ENCODE measurements around the gene TXNDC17. TPM values are rescaled to one million over a fixed set of nuclear protein-coding genes. Genes with fewer than 3 reads are reported as not detected.
"Not testable (repeated sequence)": the region's sequence is repeated elsewhere in the genome, so short reads cannot be mapped to it uniquely, and the experiment has no call there.

TXNDC17 gene
- polyA plus RNA-seq, 1 donor: 52.7 TPM

GRCh38 chr17:6660101-6660500 is 19.2 kb downstream of the TXNDC17 start:
- no peak for DNase-seq (ENCODE audit: low read depth)

- no peak for DNase-seq (ENCODE audit: low read depth)
These were observed 20.1 kb downstream of the TXNDC17 start for GRCh38 chr17:6660805-6661463.

DNA sequence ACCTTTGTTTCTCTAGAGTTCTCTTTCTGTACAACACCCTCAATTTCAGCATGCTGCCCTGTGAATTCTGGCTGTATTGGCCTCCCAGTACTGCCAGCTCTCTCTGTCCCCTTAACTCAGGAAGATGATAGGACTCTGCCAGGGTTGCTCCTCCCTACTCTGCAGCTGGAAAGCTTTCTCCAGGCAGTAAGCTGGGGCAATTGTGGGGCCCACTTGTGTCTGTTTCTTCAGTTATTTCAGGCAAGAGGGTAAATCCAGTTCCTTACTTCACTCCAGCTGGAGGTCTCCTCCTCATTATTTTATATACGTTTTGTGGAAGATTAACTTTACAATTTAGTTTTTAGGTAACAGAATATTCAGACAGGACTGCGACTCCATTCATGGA is 20.6 kb downstream of the TXNDC17 start:
- no peak for DNase-seq (ENCODE audit: low read depth)

- DNase-seq (ENCODE audit: low read depth): not testable (repeated sequence)
These were observed 22.3 kb downstream of the TXNDC17 start for GRCh38 chr17:6663200-6663599.

DNA sequence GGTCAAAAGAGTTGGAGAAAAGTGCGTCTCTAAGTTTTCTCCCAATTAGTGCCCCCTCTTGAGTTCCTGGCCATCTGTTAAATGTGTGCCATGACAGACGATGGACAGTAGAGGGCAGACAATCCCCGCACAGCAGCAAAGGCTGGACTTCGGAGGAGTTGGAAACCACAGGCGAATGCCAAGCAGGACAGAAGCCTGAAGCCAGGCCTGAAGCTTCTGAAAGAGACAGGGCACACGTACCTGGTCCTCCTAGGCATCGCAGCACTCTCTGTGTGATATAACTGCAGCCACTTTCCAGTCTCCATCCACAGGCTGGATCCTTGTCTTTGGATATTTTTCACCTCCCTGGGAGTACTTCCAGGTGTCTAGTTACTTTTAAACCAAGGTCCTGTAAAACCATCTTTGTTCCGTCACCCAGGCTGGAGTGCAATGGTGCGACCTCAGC is 25.2 kb downstream of the TXNDC17 start:
- peak; percentile 59 for DNase-seq (ENCODE audit: low read depth)

GRCh38 chr17:6666557-6666956 is 25.7 kb downstream of the TXNDC17 start:
- no peak for DNase-seq (ENCODE audit: low read depth)

GRCh38 chr17:6667516-6667915 is 26.7 kb downstream of the TXNDC17 start:
- DNase-seq (ENCODE audit: low read depth): no peak

GRCh38 chr17:6668219-6668618 is 27.4 kb downstream of the TXNDC17 start:
- DNase-seq (ENCODE audit: low read depth): no peak

- no peak for DNase-seq (ENCODE audit: low read depth)
These were observed 28.0 kb downstream of the TXNDC17 start for GRCh38 chr17:6668727-6669425.

DNA sequence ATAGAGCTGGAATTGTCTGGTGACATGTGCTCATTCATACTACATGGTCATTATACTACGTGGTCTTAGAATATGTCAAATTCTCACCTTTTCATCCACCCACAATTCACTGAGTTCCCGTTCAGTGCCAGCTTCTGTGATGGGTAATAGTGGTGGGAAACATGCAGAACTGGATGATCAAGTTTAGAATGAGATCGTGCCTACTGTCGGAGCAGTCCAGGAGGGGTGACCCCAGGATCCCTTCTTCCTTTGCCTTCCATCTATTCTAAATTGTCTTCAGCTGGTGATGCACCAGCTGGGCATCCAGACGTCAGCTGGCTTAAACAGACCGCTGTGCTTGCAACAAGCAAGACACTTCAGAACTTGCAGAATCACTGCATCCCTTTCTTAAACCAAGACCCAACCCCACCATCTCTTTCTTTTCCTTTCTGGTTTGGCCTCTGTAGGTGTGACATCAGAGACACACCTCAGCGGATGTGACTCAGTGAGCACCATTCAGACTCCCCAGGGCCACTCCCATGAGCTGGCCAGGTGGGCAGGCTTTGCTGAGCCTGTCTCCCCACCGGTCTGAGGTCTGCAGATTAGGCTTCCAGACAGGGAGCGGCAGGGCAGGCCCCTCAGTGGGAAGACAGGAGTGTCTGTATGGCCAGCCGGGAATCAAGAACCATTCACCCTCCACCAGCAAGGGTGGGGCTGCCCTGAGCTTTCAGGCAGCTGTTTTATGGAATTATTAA is 28.8 kb downstream of the TXNDC17 start:
- DNase-seq (ENCODE audit: low read depth): no peak

DNA sequence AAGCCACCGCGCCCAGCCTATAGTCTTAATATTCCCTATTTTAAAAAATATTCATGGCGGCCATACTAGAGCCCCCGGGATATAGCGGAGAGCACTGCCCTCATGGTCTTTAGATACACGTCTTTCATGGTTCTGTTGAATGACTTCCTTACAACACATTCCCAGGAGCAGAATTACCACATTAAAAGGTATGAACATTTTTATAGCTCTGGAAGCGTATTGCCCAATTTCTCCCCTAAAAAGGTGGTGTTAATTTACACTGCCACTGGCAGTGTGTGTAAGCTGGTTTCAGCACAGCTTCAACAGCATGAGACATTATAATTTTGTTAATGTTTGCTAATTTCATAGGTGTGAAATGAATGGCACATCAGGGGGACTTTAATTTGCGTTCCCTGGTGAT is 29.7 kb downstream of the TXNDC17 start:
- no peak for DNase-seq (ENCODE audit: low read depth)

DNA sequence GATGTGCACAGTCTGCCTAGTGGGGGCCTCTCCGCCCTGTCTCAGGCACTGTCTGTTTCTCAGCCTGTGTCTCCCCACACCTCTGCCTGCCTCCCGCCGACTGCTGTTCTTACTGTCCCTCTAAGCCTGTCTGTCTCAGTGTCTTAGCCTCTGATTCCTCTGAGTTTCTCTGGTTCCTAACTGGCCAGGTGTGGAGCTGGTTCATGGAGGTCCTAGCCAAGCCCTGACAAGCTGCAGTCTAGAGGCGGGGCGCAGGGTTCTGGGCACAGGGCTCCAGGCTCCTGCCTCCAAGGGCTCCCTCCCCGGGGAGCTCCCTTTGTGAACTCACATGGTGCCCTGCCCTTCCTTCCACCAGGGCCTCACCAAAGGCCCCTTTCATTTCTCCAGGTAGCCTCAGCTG is 30.1 kb downstream of the TXNDC17 start:
- DNase-seq (ENCODE audit: low read depth): no peak

DNA sequence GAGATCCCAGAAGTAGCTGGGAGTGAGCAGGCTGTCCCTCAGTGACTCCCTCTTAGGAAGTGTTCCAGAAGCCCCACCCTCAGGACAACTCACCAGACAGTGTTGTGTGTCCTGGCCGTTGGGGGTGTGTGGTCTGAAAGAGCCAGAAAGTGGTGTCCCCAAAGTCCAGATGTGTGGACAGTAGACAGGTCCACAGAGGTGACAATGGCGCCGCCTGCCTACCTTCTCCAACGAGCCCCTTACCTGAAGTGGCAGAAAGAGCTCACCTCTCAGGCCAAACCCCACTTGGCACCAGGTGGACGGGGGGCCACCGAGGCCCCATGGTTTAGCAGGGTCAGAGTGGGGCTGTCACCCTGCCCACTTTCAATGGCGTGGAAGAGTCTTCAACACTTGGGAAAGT is 30.6 kb downstream of the TXNDC17 start:
- DNase-seq (ENCODE audit: low read depth): no peak

GRCh38 chr17:6674586-6674985 is 33.7 kb downstream of the TXNDC17 start:
- DNase-seq (ENCODE audit: low read depth): no peak

DNA sequence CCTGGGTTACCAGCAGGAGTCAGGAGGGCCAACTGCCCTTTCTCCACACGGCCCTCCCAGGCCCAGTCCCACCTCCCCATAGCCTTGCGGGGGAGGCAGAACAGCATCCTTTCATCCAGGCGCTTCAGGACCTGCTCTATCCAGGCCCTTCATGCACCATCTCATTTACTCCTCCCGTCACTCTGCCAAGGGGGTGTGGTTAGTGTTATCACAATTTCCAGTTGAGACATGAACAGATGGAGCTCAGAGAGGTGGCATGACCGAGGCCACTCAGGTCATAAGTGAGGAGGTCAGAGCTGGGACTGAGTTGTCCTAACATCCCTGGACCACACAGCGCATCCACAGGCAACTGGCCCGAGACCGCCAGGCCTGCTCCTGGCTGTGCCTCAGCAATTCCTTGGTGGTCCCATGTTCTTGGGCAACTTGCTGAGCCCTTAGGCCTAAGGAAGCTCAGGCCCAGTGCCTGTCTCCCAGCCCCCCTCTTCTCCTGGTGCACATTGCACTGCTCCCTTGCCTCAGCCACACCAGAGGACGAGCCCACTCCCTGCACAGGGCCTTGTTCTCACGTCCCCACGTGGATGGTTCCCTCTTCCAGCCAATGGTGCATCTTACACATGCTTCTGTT is 34.5 kb downstream of the TXNDC17 start:
- no peak for DNase-seq (ENCODE audit: low read depth)

DNA sequence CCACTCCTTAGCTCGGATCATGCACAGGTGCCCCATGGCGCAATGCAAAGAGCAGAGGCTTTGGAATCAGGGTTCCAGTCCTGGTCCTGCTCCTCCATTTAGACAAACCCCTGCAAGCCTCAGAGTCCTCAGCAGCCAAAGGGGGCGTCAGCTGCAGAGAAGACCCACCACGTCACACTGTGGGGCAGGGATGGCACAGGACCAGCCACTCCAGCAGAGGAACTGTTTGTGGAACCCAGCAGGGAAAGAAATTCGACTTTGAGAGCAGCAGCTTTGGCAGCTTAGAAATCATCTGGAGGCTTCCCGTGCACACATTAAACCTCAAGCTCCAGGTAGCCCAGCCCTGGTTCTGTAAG is 35.9 kb downstream of the TXNDC17 start:
- no peak for DNase-seq (ENCODE audit: low read depth)

DNA sequence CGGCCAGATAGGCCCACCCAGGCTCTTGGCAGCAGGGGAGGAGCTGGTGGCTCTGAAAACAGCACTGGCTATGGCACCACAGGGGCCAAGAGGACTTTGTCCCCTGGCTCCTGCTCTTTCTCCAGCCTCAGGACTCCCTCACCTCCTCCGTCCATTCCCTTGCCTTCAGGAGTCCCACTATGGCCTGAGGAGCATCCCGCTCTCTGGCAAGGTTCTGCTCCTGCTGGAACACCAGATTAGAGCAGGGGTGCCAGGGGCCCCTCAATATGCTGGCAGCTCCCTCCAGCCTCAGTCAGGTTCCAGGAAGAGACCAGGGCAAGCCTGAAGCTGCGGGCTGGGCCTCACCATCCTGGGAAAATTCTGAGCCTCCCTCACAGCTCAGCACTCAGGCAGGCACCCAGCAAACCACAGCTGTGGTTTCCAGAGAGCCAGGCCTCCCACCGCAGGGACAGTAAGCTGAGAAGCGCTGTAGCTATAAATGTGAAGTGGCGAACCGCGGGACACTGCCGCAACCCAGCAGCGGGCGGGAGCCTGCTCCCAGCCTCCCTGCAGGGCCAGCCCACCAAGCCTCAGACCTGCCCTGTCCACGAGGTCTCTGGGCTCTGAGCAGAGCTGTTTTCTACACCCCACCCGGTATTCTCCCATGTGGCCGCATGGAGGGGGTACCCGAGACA is 36.4 kb downstream of the TXNDC17 start:
- no peak for DNase-seq (ENCODE audit: low read depth)

DNA sequence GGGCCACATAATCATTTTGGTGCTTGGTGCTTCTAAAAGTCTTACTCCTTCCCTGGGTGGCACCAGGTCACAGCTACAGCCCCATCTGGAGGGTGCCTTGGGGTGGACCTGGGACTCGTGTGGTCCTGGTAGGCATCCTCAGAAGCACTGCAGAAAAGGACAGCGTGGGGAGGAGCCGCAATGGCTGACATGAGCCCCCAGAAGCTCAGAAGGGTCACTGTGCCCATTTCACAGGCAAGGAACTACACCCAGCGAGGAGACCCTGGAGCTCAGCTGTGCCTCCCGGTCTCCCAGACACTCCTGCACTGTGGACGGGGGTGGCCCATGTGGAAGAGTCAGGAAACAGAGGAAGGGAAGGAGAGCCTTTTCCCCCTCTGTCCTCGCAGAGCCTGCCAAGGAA is 37.1 kb downstream of the TXNDC17 start:
- no peak for DNase-seq (ENCODE audit: low read depth)

DNA sequence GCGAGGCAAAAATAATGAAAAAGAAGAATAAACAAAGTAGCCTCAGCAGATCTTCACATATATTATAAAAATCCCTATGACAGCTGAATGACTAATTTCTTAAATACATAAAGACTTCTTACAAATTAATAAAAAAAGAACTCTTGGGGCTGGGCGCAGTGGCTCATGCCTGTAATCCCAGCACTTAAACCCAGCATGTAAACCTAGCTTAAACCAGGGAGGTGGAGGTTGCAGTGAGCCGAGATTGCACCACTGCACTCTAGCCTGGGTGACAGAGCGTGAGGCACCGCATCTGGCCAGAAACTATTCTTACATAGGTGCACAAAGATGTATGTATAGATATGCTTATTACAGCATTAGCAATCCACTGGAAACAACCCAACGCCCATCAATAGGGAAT is 38.4 kb downstream of the TXNDC17 start:
- no peak for DNase-seq (ENCODE audit: low read depth)

DNA sequence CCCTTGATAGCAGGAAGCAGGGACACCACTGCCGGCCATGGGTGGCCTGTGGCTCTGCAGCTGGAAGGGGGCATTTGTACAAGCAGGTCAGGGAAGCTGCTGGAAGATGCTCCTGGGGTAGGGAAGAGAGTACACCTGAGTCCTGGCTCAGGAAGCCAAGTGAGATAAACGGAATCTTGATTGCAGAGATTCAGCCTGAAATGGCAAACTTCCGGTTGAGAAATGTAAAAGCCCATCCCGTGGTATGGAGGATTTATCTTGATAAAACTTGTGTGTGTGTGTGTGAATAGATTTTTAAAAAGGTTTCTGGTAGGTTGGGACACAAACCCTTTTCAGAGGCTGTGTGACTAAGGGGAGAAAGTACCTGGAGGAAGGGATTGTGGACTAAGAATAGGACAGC is 40.3 kb downstream of the TXNDC17 start:
- no peak for DNase-seq (ENCODE audit: low read depth)

- no peak for DNase-seq (ENCODE audit: low read depth)
These were observed 40.8 kb downstream of the TXNDC17 start for GRCh38 chr17:6681671-6682070.

DNA sequence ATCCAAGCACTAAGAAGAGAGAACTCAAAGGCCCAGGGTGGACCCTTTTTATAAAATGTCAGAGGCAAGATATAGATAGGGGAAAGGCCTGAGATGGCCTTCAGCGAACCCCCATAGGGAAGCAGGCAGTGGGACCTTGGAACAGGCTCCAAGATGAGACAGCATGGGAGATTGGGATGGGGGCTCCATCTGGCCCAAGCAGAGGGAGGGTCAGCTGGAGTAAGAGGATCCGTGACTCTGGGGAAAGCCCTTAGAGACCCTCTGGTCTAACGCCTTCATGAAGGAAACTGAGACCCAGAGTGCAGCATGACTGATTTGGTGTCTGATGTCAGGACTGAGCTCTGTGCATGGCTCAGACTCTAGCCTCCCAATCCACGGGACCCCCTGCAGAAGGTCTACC is 41.5 kb downstream of the TXNDC17 start:
- no peak for DNase-seq (ENCODE audit: low read depth)

Measured in forelimb muscle (tissue), 1 donor.